NT2/D1 (cell line): ENCODE results near the gene APC2.

Experiments used
- YY1 ChIP-seq: IDR thresholded peaks from 2 replicates; pipeline ENCODE4 v1.6.1; 2011; ENCODE audit not compliant: insufficient read length, insufficient read depth
- ZNF274 ChIP-seq: IDR thresholded peaks from 2 replicates; pipeline ENCODE4 v1.6.1; 2011; ENCODE audit warnings: mild to moderate bottlenecking, low read depth, low read length

DNA sequence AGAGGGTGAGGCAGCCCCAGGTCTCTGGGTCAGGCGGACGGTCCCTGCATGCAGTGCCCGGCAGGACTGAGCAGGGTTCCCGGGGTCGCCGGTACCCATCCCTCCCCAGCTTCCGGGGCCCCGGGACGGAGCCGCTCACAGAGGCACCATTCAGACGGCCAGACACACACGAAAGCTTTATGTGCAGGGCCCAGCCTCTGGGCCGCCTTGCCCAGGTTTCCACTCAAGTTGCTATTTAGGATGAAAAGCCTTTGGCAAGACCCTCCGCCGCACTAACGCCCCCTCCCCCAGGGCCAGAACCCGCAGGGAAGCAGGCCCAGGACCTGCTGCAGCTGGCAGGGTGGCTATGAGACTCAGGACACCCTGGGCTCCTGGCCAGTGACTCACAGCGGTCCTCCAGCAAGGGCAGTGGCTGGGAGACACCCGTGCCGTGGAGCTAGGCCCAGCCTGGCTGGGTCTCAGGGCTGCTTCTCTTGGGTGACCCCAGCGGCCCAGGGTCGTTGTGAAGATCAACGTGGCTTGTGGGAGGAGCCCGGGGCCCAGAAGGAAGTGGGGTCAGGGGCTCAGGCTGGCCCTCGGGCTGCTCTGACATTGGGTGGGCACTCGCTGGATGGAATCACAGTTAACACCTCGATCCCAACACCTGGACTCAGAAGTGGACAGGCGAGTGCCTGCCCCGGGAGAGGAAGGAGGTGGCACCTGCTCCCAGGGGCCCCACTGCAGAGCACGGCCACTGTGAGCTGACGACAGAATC, 24.3 kb downstream of the APC2 start:
- no peak for TF ChIP-seq YY1
- no peak for TF ChIP-seq ZNF274
